Stimulated activated CD8-positive, alpha-beta memory T cell treated with anti-CD3 and anti-CD28 coated beads, Interleukin-12 subunit alpha, Interleukin-12 subunit beta, amount 100 ng/mL, for 4 hours (primary cell): ENCODE data around the gene CBX8.
A peak's percentile ranks its signal among the peaks of the same experiment; 100 is the strongest.

Experiments used
- DNase-seq: peaks from one replicate; pipeline ENCODE4 v3.0.0-alpha.2; 2020; ENCODE audit warnings: low read depth

CBX8 gene

GRCh38 chr17:79804856-79805696, 8.2 kb upstream of the CBX8 start:
- DNase-seq, result no peak

DNA sequence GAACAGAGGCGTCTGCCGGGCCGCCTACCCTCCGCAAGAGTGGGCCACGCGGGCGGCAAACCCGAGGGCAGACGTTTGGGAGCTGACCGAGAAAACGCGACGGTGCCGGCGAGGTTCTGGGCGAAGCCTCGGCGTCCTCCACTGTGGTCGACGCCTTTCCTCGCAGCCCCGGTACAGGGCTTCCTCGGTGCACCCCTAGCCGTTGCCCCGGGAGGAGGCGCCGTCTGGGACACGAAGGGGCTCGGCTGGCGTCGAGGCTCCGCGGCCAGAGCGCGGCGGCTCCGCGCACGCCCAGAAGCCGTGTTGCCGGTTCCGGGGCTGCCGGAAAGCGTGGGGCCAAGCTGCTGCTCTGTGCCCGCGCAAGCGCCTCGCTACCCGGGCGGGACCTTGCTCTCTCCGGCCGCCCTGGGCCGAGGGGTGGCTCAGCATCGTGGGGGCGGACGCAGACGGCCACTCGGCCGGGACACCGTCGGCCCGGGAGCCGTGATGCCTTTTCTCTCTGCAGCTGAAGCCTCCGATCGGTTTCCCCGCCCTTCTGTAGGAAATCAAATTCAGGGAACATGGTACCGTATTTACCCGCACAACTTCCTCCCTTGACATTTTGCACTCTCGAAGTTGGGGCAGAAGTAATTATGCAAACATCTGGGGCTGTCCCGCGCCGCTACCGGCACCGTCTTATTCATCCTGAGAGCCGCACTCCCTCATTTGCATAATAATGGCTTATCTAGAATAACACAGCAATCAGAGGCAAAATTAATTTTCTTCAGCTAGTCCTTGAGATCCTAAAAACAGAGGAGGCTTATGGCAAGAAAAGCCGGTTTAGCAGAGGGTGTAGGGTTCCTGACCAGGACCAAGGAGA, 7.3 kb upstream of the CBX8 start:
- peak; percentile 47 for DNase-seq

GRCh38 chr17:79803421-79803996, 6.6 kb upstream of the CBX8 start:
- no peak for DNase-seq

DNA sequence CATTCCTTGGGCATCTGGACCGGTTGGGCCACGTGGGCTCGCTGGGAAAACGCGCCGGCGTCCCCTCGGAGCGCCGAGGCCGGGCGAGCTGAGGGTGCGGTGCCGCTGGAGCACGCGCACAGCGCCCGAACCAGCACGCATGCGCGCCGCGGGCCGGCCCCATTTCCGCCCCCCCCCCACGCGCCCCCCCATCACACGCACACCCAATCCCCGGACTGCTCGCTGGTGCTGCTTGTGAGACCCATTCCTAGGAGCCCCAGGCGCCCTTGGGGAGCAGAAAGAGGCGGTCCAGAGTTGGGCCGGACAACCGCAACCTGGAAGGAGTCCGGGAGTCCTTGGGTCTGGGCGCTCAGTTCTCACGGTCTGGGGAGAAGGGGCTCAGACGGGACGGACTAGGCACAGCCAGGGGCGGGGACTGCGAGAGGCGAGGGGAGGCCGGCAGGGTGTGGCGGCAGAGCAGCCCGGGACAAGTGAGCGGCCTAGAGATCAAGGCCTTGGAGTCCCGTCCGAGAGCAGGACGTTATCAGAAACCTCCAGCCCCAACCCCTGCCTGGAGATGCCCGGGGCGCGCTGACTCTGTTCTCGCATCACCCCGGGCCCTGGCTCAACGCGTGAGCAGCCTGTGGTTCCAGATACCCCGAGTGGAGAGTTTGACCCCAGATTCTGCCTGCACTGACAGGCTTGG, 6.0 kb upstream of the CBX8 start:
- DNase-seq, result no peak

DNA sequence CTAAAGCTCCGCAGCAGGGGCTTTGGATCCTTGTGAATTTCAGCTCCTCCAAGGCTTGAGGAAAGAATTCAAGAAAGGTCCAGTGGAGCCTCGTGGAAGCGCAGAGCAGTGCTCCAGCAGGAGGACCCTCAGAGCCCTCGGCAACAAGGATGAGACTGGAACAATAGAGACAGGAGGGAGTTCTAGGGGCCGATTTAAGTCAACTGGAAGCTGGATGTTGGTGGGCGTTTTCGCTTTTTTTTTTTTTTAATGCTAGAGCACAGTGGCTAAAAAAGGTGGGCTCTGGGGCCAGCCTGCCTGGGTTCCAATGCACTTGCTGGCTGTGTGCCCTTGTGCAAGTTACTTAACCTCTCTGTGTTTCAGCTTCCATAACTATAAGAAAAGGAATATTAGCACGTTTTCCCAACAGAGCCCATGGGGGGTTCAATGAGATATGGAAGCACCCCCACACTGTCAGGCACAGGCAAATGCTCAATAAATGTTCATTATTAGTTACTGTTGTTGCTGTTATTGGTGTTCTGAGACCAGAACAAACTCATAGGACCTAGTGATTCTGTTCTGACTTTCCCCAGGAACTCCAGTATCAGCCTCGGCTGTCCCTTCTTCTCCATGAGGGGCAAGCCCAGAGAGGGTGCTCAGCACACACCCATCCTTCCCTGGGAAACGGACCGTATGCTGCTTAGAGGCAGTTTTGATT, 5.3 kb upstream of the CBX8 start:
- DNase-seq, result no peak

- DNase-seq, result no peak
These were observed 4.5 kb upstream of the CBX8 start for GRCh38 chr17:79801156-79802038.

- DNase-seq, result no peak
These were observed 3.7 kb upstream of the CBX8 start for GRCh38 chr17:79800325-79801155.

DNA sequence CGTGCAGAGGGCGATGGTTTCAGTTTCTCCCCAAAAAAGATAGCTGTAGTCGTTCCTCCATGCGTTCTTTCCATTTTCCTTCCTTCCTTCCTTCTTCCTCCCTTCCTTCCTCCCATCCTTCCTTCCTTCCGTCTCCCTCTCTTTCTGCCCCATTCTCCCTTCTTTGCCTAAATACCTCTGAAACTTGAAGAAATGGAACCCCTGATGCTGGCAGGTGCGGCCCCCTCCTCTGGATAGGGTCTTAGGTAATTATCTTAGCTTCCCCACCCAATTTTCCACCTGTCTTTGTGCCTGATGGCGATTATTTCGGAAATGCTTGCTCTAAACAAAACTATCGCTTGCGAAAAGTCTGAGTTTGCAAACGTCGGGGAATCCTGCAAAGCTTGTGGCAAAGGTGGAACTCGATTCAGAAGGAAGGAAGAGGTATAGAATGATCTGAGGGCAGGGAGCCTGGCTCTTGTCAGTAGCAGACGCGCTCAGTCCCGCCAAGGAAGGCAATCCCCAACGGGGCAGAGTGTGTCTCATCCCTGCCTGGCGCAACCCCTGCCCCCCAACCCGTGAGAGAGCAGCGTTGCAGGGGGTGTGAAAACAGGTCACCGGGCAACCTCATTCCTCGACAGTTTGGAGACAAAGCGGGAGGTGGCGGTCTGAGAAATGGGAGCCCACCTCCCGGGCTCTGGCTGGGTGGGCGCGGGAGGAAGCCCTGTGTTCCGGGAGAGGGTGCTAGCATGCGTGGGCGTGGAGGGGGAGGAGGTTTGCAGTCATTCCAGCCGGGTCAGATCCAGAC, 2.9 kb upstream of the CBX8 start:
- no peak for DNase-seq

DNA sequence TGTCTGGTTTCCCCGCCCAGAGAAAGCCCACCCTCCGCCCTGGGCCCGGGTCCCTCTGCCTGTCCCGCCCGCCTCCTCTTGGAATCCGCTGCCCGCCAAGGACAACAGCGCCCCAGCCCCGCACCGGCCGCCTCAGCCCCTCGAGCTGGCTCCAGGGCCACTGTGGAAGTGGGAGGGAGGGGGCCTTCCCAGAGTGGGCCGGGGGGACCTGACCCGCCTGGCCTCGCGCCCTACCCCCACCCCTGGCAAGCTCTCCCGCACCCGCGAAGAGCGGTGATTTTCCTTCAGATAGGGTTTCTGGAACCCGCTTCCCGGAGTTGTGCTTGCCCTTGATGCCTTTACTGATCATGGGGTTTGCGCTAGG, 2.3 kb upstream of the CBX8 start:
- DNase-seq, result no peak

DNA sequence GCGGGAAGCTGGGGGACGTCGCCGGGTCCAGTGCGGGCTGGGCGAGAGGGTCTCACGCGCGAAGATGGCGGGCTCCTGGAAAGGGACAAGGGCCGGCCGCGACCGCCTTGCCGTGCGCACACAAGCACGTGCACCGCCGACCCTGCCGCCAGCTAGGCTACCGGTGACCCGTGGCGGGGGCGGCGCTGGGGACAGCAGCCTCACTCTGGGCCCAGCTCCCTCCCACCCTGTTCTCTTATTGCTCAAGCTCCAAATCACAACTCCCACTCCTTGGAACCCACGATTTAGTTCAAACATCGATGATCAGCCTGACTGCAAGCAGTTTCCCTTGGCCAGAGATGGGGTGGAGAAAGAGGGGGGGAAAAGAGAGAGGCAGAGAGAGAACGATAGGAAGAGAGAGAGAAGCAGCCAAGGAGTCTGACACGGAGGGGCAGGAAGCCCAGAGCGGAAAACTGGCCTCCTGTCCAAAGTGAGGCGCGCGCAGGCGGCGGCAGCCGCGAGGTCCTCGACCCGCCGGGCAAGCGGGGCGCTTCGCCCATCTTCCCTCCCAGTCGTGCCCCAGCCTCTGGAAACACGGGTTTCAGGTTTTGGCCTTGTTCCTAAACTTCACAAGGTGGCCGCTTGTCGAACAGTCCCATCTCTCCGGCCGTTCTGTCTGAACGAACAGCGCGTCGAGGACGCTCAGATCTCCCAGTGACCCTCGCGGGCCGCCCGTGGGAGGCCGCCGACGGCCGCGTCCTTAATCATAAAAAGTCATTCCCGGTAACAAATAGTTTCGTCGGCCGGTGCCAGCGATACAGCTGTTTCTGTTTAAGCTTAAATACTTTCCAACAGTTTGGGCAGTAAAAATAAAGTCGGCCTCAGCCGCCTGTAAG, 1.7 kb upstream of the CBX8 start:
- no peak for DNase-seq

- no peak for DNase-seq
These were observed 818 bp upstream of the CBX8 start for GRCh38 chr17:79797492-79798298.

DNA sequence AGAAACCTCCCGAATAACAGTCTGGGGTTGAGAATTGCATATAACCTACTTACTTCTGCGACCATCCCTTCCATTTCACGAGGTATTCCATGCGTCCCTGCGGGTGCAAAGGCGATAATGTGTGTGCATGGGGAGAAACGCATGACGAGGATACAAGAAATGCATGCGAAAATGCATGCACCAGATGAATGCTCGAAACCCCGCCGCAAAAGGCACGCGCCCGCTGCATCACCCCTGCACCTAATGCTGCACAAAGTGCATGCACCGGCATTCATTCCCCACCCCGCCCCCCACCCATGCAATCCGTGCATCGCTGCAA, 474 bp downstream of the CBX8 start:
- DNase-seq, result no peak

GRCh38 chr17:79795795-79796443, 958 bp downstream of the CBX8 start:
- no peak for DNase-seq

DNA sequence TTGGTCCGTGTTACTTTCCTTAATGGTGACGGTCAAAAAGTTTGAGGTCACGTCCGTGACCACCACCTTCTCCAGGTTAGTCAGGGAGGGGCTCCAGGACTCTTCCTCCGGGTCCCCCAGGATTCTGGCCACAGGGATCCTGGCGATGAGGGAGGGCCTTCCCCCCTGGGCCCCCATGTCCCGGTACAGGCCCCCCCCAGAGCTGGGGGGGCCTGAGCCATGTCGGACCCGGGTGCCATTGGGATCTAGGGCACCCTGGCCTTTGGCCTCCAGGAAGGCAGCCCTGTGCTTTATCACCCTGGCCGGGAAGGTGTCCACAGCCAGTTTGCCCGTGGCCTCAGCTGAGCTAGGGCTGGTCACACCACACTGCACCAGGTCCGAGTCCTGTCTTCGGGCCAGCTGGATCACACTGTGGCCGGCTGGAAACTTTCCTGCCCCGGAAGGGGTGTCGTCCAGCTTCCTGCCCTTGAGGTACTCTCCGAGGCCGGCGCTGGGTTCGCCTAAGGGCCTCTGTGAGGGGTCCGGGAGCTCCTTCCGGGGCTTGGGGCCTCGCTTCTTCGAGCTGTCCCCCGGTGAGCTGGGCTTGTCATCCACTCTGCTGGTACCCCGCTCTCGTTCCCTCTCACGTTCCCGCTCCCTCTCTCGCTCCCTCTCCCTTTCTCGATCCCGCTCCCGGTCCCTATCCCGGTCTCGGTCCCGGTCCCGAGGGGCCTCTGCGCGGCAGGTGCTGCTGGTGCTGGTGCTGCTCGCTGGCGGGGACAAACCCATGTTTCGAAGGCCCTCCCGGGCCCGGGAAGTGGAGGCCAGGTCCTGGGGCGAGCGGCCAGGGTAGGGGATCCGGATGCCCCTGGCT, 2.0 kb downstream of the CBX8 start:
- no peak for DNase-seq

GRCh38 chr17:79793924-79794304, 3.0 kb downstream of the CBX8 start:
- DNase-seq, result no peak
